HG03469 (cell line): Measurements from ENCODE around the gene IL21R.

ENCODE experiments used
- ATAC-seq: cut with Tn5 transposase; IDR thresholded peaks from one replicate; pipeline ENCODE4 v1.9.1; 2021; ENCODE audit warnings: mild to moderate bottlenecking, moderate library complexity, moderate number of reproducible peaks; ENCODE audit not compliant: unreplicated experiment

IL21R gene

GRCh38 chr16:27401768-27402568 lies at the start of gene IL21R:
TSS of gene IL21R (plus strand) at chr16:27402174. CDS start at chr16:27430072, 27,898 bp downstream.
- peak; percentile 35 for ATAC-seq

- ATAC-seq: no peak
Measured at GRCh38 chr16:27353853-27354252, 48.1 kb upstream of the IL21R start.

- ATAC-seq: no peak
Measured at GRCh38 chr16:27355610-27356009, 46.4 kb upstream of the IL21R start.

GRCh38 chr16:27356794-27357193 lies 45.2 kb upstream of the IL21R start:
- ATAC-seq: no peak

GRCh38 chr16:27359051-27359450 lies 42.9 kb upstream of the IL21R start:
- ATAC-seq: no peak

GRCh38 chr16:27359615-27360014 lies 42.4 kb upstream of the IL21R start:
- no peak for ATAC-seq

- no peak for ATAC-seq
Measured at GRCh38 chr16:27361987-27362386, 40.0 kb upstream of the IL21R start.

- no peak for ATAC-seq
Measured at GRCh38 chr16:27362570-27363245, 39.3 kb upstream of the IL21R start.

- ATAC-seq: no peak
Measured at GRCh38 chr16:27363246-27363632, 38.7 kb upstream of the IL21R start.

GRCh38 chr16:27363797-27364196 lies 38.2 kb upstream of the IL21R start:
- ATAC-seq: no peak

GRCh38 chr16:27364493-27365141 lies 37.4 kb upstream of the IL21R start:
- no peak for ATAC-seq

- no peak for ATAC-seq
Measured at GRCh38 chr16:27365142-27366089, 36.6 kb upstream of the IL21R start.

- ATAC-seq: no peak
Measured at GRCh38 chr16:27366687-27367460, 35.1 kb upstream of the IL21R start.

- peak; percentile 44 for ATAC-seq
Measured at GRCh38 chr16:27367461-27368357, 34.3 kb upstream of the IL21R start.

- no peak for ATAC-seq
Measured at GRCh38 chr16:27368358-27368722, 33.6 kb upstream of the IL21R start.

GRCh38 chr16:27369806-27370205 lies 32.2 kb upstream of the IL21R start:
- no peak for ATAC-seq

GRCh38 chr16:27370318-27370717 lies 31.7 kb upstream of the IL21R start:
- ATAC-seq: no peak

- ATAC-seq: no peak
Measured at GRCh38 chr16:27373312-27373711, 28.7 kb upstream of the IL21R start.

- ATAC-seq: peak; percentile 11
Measured at GRCh38 chr16:27374221-27374803, 27.7 kb upstream of the IL21R start.
